Epithelial cell of esophagus (primary cell): Measurements from ENCODE around the gene SPATA2L.
"Not testable (repeated sequence)": the region's sequence is repeated elsewhere in the genome, so short reads cannot be mapped to it uniquely, and the experiment has no call there.

Experiments used
- DNase-seq: peaks from one replicate; pipeline ENCODE4 v3.0.0; 2010; ENCODE audit warnings: low read depth
- H3K4me3 ChIP-seq: 2 replicates; pipeline ENCODE4 v1.5.1; 2011; ENCODE audit warnings: mild to moderate bottlenecking, low read length, control low read depth
- CTCF ChIP-seq: IDR thresholded peaks from 2 replicates; pipeline ENCODE4 v1.5.1; 2011; ENCODE audit warnings: low read depth, mild to moderate bottlenecking, low read length, control low read depth, inconsistent platforms; ENCODE audit not compliant: insufficient read depth; ENCODE audit errors: missing control alignments

SPATA2L gene

GRCh38 chr16:89670496-89671431, 30.7 kb downstream of the SPATA2L start:
- TF ChIP-seq CTCF: no peak
- H3K4me3 ChIP-seq: no peak overlapping the region
- DNase-seq: peak; percentile 47

- DNase-seq: no peak
- TF ChIP-seq CTCF: no peak
Measured at GRCh38 chr16:89669755-89670154, 31.8 kb downstream of the SPATA2L start.

GRCh38 chr16:89668790-89669158, 32.7 kb downstream of the SPATA2L start:
- no peak for DNase-seq
- TF ChIP-seq CTCF: no peak
- peak overlapping the region; percentile 11 for H3K4me3 ChIP-seq

More at GRCh38 chr16:89669755-89670154, 31.8 kb downstream of the SPATA2L start:
- no peak overlapping the region for H3K4me3 ChIP-seq

GRCh38 chr16:89667633-89668032, 33.9 kb downstream of the SPATA2L start:
- H3K4me3 ChIP-seq: no peak overlapping the region
- DNase-seq: no peak
- TF ChIP-seq CTCF: no peak

- peak; percentile 51 for TF ChIP-seq CTCF
- H3K4me3 ChIP-seq: not testable (repeated sequence)
- DNase-seq: peak; percentile 46
Measured at GRCh38 chr16:89667000-89667399, 34.5 kb downstream of the SPATA2L start.

GRCh38 chr16:89664238-89664637, 37.3 kb downstream of the SPATA2L start:
- DNase-seq, H3K4me3 ChIP-seq: not testable (repeated sequence)

- no peak for DNase-seq
- TF ChIP-seq CTCF: no peak
- no peak overlapping the region for H3K4me3 ChIP-seq
Measured at GRCh38 chr16:89661215-89661614, 40.3 kb downstream of the SPATA2L start.
